Measurements from ENCODE around the gene ODF2L.

The ODF2L gene, protein sequence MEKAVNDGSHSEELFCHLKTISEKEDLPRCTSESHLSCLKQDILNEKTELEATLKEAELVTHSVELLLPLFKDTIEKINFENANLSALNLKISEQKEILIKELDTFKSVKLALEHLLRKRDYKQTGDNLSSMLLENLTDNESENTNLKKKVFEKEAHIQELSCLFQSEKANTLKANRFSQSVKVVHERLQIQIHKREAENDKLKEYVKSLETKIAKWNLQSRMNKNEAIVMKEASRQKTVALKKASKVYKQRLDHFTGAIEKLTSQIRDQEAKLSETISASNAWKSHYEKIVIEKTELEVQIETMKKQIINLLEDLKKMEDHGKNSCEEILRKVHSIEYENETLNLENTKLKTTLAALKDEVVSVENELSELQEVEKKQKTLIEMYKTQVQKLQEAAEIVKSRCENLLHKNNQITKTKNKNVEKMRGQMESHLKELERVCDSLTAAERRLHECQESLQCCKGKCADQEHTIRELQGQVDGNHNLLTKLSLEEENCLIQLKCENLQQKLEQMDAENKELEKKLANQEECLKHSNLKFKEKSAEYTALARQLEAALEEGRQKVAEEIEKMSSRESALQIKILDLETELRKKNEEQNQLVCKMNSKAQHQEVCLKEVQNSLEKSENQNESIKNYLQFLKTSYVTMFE

GRCh38 chr1:86395751-86396497 is at the start of gene ODF2L:
Gene ODF2L, minus strand, starts transcription at chr1:86396323. Its CDS starts 9,296 bp downstream, at chr1:86387027.
- DNase-seq: peak; percentile 89

DNA sequence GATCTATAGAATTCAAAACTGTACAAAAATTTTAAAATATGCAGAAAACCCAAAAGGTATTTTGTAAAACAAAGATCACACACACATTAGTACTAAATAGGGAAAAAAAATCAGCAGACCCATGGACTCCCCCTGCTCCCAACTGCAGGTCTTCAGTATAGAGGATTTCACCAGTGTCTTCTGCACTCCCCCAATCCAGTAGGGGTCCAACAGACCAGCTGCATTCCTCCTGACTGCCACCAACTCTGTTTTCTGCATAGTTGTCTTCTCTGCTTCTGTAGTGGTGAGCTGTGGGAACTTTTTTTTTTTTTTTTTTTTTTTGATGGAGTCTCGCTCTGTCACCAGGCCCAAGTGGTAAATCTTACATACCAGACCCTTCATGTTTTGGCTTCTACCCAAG is 49.8 kb upstream of the ODF2L start:
- no peak for DNase-seq

DNA sequence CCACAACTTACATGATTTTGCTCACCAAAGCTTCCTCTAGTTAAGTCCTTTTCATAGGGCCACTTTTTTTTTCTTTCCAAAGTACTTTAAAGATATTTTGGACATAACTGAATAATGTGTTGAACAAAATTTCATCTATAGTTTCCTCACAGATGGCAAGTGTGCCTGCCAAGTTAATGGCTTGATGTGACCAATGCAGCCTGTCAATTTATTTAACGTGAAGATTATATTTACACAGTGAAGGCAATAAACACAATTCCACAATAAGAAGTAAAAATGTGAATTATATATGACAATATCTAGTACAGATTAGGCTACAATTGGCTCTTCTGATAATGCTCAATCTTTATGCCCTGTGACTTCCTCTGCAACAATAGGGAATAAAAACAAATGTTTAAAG is 45.9 kb upstream of the ODF2L start:
- DNase-seq: no peak

- peak; percentile 46 for DNase-seq
Measured at GRCh38 chr1:86441581-86441980, 45.5 kb upstream of the ODF2L start.

GRCh38 chr1:86436041-86436440 is 39.9 kb upstream of the ODF2L start:
- DNase-seq: no peak

- no peak for DNase-seq
Measured at GRCh38 chr1:86435327-86435726, 39.2 kb upstream of the ODF2L start.

- no peak for DNase-seq
Measured at GRCh38 chr1:86434059-86434458, 37.9 kb upstream of the ODF2L start.

DNA sequence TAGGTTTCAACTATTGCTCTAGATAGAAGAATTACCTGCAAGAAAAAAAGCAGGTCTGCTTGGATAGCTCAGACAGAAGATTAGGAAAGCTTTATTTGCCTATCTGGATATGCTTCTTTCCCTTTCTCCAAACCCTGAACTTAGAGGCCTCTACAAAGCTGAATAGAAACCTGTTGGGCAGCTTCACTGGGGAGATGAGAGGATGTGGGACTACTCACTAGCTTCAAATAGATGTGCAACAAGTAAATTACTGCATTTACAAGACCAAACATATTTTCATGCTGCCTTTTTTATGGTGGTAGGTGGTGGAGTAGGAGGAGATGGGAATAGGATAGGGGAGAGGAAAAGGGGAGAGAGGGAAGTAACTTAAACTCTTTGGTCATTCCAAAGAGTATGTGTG is 34.3 kb upstream of the ODF2L start:
- DNase-seq: no peak

- DNase-seq: no peak
Measured at GRCh38 chr1:86429835-86430234, 33.7 kb upstream of the ODF2L start.

- DNase-seq: no peak
Measured at GRCh38 chr1:86429122-86429725, 33.1 kb upstream of the ODF2L start.

GRCh38 chr1:86423873-86424272 is 27.8 kb upstream of the ODF2L start, which contains the start of gene CLCA2:
Gene CLCA2, plus strand, starts transcription at chr1:86424171. Its CDS starts 77 bp downstream, at chr1:86424248.
- no peak for DNase-seq

GRCh38 chr1:86423473-86423872 is 27.4 kb upstream of the ODF2L start:
- no peak for DNase-seq

GRCh38 chr1:86421601-86422280 is 25.6 kb upstream of the ODF2L start:
- DNase-seq: no peak

- peak; percentile 58 for DNase-seq
Measured at GRCh38 chr1:86419277-86419903, 23.3 kb upstream of the ODF2L start.

- no peak for DNase-seq
Measured at GRCh38 chr1:86416343-86416742, 20.2 kb upstream of the ODF2L start.

DNA sequence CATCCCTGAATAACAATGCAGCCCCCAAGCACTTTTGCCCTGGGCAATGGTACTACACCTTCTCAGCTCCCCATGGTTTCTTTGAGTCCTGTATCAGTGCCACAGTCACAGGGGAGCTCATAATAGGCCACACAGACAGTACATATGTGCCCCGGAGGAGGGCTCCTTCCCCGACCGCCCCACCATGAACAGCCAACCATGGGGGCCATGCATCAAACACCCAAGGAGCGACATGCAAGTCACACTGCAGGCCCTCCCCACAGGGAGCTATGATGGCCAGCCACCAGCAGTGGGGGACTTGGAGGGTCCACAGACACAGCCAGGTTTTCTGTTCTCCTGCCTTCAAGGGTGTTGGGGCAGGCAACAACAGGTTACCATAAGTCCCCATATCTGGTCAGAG is 14.8 kb upstream of the ODF2L start:
- DNase-seq: no peak

DNA sequence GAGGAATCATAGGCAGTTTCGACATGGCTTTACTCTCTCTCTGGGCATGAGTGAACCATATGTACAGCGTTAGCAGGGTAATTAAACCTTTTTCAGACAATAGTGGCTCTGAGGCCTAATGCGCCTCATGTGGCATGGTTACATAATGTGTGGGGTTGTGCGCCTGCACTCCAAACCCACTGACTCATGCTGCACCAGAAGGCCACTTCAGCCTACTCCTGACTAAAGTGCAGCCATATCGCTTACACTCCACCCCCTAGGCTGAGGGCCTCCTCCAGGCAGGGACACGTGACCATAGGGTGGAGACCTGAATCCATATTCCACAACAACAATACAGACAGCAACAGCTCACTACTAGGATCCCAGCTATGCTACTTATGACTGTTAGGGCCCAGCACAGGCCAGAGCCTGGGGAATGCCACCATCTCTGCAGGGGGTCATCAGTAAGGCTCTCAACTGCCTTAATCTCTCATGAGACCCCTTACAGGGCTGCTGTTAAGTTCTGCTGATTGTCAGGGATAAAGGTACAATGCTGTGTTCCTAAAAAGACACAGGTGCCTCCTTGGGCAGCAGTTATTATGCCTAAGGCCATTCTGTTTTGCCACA is 13.4 kb upstream of the ODF2L start:
- no peak for DNase-seq

DNA sequence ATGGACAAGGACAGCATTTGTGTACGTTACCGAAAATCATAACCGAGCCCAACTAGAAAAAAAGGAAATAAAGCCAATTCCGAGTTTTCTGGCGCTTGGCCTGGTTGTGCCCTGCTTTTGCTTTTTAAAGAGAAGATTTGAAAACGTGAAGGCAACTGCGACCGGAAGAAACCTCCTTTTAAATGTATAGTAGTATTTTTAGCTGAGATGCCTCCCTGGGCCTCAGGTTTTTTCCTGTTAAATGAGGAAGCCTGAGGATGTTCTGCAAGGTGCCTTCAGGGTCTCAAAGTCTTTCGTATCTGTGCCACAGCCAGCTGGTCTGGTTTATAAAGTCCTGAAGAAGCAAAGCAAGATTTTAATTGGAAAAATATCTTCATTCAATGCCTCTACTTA is 371 bp upstream of the ODF2L start:
- DNase-seq: no peak

GRCh38 chr1:86394416-86394815 is 1.7 kb downstream of the ODF2L start:
- DNase-seq: no peak

GRCh38 chr1:86389307-86389706 is 6.8 kb downstream of the ODF2L start:
- no peak for DNase-seq

DNA sequence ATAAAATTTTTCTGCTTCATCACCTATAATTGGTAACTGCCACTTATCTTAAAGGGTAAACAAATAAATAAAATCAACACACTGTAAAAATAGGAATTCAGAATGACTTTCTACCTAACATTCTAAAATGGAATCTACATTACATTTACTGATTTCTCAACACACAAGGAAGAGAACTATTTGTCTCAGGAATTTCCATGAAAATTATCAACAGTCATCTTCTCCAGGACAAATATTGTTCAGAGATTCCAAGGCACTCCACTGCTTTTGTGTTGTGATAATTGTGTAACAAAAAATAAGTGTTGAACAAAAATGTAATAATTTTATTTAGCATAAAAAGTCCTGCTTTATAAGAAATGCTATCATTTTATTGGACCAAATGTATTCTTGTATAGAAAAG is 7.3 kb downstream of the ODF2L start:
- DNase-seq: no peak
